VCaP (cell line): ENCODE results near the gene SELENOH.

Source experiments
- H3K27ac ChIP-seq: fragments of 450-650 bp; 2 replicates; pipeline ENCODE4 v1.5.1; 2017
- CTCF ChIP-seq: fragments of 450-650 bp; conservative IDR thresholded peaks from 2 replicates; pipeline ENCODE4 v1.5.1; 2017; ENCODE audit warnings: mild to moderate bottlenecking, moderate library complexity

Gene SELENOH

DNA sequence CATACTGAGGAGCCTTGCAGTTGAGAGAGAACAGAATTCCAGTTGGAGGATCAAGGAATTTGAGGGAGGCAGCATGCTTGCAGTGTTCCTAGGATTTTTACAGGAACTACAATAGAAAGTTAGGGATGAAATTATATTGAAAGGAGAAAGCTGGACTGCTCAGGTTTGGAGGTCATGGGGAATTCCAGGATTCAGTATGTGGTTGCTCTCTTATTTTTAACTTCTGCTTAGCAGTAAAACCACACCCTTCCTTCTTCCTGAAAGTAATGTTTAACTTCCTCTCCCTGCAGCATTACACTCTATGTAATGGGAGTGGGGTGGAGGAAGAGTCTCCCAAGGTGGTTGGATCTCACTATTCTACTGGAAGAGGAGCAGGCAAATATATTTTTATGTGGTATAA, 51.6 kb downstream of the SELENOH start:
- H3K27ac ChIP-seq, result peak overlapping the region; percentile 50
- TF ChIP-seq CTCF, result no peak
